ENCODE measurements around the gene IKZF1.
"Not testable (repeated sequence)": the region's sequence is repeated elsewhere in the genome, so short reads cannot be mapped to it uniquely, and the experiment has no call there.

IKZF1 gene

DNA sequence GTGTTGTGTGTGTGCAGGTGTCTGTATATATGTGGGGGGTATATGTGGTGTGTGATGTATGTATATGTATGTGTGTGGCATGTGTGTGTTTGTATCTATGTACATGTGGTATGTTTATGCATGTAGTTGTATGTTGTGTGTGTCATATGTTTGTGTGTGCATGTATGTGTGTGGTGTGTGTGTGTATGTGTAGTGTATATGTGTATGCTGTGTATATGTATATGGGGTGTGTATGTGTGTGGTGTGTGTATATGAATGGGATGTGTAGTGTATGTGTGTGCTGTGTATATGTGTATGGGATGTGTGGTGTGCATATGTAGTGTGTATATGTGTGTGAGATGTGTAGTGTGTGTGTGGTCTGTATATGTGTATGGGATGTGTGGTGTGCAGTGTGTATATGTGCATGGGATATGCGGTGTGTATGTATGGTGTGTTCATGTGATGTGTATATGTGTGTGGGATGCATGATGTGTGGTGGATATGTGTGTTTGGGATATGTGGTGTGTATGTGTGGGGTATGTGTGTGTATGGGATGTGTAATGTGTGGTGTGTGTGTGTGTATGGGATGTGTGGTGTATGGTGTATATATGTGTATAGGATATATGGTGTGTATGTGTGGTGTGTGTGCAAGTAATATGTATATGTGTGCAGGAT lies 30.0 kb downstream of the IKZF1 start:
- no peak for DNase-seq (ENCODE audit: low spot score)

DNA sequence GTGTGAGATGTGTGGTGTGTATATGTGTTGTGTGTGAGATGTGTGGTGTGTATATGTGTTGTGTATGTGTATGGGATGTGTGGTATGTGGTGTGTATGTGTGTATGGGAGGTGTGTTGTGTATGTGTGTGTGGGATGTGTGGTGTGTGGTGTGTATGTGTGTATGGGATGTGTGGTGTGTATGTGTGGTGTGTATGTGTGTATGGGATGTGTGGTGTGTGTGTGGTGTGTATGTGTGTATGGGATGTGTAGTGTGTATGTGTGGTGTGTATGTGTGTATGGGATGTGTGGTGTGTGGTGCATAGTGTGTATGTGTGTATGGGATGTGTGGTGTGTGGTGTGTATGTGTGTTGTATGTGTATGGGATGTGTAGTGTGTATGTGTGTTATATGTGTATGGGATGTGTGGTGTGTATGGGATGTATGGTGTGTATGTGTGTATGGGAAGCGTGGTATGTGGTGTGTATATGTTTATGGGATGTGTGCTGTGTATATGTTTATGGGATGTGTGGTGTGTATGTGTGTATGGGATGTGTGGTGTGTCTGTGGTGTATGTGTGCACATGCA lies 30.8 kb downstream of the IKZF1 start:
- DNase-seq (ENCODE audit: low spot score) = no peak

GRCh38 chr7:50335795-50336754 lies 31.6 kb downstream of the IKZF1 start:
- no peak for DNase-seq (ENCODE audit: low spot score)

- no peak for DNase-seq (ENCODE audit: low spot score)
Observed at GRCh38 chr7:50336894-50337703, 32.6 kb downstream of the IKZF1 start.

DNA sequence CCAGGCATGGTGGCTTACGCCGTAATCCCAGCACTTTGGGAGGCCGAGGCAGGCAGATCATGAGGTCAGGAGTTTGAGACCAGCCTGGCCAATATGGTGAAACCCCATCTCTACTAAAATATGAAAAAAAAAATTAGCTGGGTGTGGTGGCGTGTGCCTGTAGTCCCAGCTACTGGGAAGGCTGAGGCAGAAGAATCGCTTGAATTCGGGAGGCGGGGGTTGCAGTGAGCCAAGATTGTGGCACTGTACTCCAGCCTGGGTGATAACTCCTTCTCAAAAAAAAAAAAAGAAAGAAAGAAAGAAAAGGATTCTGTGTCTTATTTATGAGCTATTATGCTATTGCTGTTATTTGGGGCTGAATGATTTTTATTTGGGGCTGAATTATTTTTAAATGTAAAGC lies 35.0 kb downstream of the IKZF1 start:
- DNase-seq (ENCODE audit: low spot score) = not testable (repeated sequence)

GRCh38 chr7:50339990-50340500 lies 35.5 kb downstream of the IKZF1 start:
- no peak for DNase-seq (ENCODE audit: low spot score)

DNA sequence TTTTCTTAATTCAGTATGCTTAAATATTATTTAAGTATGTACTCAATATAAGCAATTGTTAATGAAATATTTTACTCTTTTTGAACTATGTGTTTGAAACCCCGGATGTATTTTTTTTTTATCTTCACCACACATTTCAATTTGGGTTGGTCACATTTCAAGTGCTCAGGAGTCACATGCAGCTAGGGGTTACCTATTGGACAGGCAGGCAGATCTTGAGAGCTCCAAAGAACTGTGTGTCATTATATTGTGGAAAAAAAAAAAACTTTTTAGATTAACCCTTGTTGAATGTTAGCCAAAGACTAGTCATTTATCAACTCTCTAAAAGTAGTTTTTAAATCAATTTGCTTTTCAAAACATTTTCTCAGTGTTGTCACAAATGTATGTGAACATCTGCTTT lies 37.2 kb downstream of the IKZF1 start:
- no peak for DNase-seq (ENCODE audit: low spot score)

DNA sequence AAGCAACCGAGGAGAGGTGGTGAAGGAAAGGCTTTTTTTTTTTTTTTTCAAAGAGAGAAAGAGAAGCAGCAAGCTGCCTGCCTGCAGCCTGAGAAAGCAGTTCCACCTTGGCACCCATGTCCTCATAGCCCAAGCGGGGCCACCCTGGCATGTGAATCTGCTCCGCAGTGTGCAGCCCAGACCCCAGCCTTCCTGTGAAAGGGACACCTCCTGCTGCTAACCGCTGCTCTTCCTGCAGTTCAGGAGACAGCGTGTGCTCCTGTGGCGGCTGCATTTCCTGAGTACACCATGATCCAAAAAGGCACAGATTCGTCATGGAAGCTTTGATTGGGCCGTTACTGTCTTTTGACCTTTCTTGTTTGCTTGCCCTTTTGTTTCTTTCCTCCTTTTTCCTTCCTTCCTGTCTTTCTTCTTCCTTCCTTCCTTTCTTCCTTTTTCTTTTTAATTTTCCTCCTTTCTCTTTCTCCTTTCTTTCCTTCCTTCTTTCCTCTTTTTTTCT lies 38.1 kb downstream of the IKZF1 start:
- DNase-seq (ENCODE audit: low spot score) = no peak

GRCh38 chr7:50346545-50347497 lies 42.3 kb downstream of the IKZF1 start:
- no peak for DNase-seq (ENCODE audit: low spot score)

GRCh38 chr7:50347693-50348092 lies 43.2 kb downstream of the IKZF1 start:
- no peak for DNase-seq (ENCODE audit: low spot score)

- no peak for DNase-seq (ENCODE audit: low spot score)
Observed at GRCh38 chr7:50348469-50349162, 44.1 kb downstream of the IKZF1 start.

- no peak for DNase-seq (ENCODE audit: low spot score)
Observed at GRCh38 chr7:50349399-50349798, 44.9 kb downstream of the IKZF1 start.

GRCh38 chr7:50349963-50350944 lies 45.7 kb downstream of the IKZF1 start:
- DNase-seq (ENCODE audit: low spot score) = no peak

DNA sequence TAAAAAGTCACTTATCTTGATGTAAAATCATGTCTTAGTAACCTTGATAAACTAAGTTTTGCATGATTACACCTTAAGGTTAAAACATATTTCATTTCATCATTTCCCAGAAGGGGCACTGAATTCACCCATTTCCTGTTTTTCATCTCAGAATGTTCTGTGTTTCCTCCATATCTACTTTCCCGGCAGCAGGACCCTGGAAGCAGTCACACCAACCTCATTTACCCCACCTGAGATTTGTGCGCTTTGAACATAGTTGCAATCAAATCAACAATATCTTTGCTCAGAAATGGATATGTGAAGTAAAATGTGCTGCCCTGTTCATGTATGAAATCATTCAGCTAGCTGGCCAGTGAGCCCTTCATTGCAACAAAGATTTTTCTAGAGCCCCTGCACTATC lies 46.8 kb downstream of the IKZF1 start:
- DNase-seq (ENCODE audit: low spot score) = no peak

DNA sequence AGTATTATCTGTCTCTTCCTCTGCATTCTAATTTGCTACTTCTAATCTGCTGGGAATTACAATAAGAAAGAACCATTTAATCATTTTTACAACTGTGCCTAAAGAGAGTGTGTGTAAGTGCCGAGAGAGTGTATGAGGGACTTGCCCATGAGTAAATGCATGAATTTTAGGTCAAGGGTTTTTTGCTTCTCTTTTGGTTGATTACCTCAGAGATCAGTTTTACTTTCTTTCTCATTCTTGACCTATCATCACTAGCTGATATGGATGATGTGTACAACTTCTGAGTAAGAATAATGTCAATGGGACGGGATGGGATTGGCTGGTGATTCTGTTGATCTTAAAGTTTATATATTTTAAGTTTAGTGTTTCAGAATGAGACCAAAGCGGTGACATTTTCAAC lies 47.8 kb downstream of the IKZF1 start:
- DNase-seq (ENCODE audit: low spot score) = no peak

DNA sequence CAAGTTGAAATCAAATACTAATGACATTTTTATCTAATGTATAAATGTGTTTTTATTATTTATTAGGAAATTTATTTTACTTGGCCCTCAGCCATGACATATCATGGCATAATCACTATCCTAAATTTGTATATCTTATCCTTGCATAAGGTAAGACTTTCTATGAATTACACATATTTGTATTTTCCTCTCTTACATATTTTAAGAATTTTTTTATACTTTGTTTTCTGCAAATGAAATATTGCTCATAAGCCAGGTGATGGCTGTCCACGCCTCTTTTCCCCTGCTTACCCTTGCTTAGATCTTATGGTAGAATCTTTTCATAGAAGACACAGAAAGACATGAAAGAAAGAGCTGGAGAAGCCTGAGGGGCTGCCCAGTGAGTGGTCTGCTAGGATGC lies 48.2 kb downstream of the IKZF1 start:
- no peak for DNase-seq (ENCODE audit: low spot score)

DNA sequence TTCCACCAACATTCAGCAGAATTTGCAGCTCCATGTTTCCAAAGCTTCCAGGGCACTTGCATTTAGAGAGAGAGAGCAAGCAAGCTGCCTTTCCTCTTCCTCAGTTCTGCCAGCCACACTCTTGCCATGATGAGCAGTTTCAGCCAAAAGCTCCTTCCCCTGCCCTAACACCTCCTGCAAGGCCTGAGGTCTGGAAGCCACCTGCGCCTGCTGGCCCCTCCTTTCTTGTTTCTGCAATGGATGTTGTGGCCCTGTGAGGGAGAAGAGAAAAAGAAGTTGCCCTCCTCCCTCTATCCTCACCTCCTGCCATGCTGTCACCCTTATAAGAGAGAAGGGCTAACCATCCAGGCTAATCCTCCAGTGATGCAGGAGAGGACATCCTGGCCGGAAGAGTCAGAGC lies 48.7 kb downstream of the IKZF1 start:
- no peak for DNase-seq (ENCODE audit: low spot score)

GRCh38 chr7:50353894-50354595 lies 49.5 kb downstream of the IKZF1 start:
- no peak for DNase-seq (ENCODE audit: low spot score)

Measured in GM03348 (cell line).